HG03066 (cell line): Measurements from ENCODE around the gene SRGAP3.
A peak's percentile ranks its signal among the peaks of the same experiment; 100 is the strongest.

Experiments used
- ATAC-seq: cut with Tn5 transposase; IDR thresholded peaks from one replicate; pipeline ENCODE4 v1.9.1; 2021; ENCODE audit warnings: low read depth; ENCODE audit not compliant: unreplicated experiment

SRGAP3 gene

GRCh38 chr3:9229325-9229724 is 20.1 kb downstream of the SRGAP3 start:
- ATAC-seq: no peak

DNA sequence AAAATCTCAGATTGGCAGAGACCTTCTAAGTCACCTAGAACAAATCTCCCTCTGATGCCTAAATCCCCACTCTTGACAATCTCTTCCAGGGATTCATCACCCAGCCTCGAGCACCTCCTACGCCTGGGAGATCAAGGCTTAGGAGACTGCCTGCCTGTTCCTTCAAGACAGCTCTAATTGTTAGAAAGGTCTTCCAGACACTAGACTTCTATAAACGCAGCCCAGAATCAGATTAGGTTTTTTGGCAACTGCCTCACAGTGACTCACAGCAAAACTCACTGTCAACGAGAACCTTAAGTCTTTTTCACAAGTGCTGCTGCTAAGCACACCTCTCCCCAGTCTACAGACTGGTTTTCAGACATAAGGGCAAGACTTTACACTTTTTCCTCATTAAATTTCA is 23.1 kb downstream of the SRGAP3 start:
- no peak for ATAC-seq

GRCh38 chr3:9225268-9225667 is 24.2 kb downstream of the SRGAP3 start:
- no peak for ATAC-seq

DNA sequence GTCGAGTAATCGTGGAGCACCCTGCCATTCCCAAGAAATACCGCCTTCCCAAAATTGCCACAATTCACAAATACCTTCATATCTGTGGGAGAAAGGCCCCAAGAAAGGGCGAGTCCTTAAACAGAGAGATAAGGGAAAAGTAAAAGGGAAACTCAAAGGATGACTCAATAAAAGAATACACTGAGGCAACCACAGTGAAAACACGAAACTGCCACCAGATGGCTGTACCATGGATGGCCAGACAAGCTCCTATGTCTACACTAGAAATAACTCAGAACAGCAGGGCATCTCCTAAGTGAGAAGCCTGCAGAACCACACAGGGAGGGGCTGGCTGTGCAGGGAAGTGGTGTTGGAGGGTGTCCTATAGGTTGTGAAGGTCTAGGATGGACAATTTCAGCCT is 25.0 kb downstream of the SRGAP3 start:
- peak; percentile 96 for ATAC-seq

GRCh38 chr3:9223672-9224071 is 25.8 kb downstream of the SRGAP3 start:
- ATAC-seq: no peak

GRCh38 chr3:9222956-9223639 is 26.3 kb downstream of the SRGAP3 start:
- ATAC-seq: no peak

DNA sequence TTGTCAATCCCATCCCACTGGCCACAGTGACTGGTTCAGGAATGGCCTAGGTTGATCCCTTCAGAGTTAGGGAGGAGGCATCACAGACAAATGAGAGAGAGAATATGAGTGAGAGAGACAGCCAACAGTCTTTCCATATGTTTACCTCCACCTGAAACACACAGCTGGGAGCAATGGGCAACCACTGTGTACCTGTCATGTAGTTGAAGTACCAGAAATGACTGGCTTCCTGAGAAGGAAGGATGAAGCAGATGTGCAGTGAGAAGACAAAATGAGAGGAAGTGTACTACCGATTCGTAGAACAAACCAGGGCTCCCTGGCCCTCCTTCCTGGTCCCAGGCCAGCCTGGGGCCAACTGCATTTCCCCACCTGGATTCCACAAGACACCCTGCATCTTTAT is 27.4 kb downstream of the SRGAP3 start:
- no peak for ATAC-seq

DNA sequence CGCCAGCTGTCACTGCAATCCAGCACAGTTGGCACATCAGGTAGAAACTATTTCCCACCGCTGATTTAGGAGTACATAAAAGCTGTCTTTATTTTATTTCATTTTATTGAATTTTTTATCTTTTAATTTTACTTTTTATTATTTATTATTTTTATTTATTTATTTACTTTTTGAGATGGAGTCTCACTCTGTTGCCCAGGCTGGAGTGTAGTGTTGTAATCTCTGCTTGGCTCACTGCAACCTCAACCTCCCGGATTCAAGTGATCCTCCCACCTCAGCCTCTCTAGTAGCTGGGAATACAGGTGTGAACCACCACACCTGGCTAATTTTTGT is 31.0 kb downstream of the SRGAP3 start:
- no peak for ATAC-seq

GRCh38 chr3:9217784-9218513 is 31.5 kb downstream of the SRGAP3 start:
- ATAC-seq: no peak

GRCh38 chr3:9216736-9217135 is 32.7 kb downstream of the SRGAP3 start:
- no peak for ATAC-seq

GRCh38 chr3:9214599-9214998 is 34.8 kb downstream of the SRGAP3 start:
- no peak for ATAC-seq

DNA sequence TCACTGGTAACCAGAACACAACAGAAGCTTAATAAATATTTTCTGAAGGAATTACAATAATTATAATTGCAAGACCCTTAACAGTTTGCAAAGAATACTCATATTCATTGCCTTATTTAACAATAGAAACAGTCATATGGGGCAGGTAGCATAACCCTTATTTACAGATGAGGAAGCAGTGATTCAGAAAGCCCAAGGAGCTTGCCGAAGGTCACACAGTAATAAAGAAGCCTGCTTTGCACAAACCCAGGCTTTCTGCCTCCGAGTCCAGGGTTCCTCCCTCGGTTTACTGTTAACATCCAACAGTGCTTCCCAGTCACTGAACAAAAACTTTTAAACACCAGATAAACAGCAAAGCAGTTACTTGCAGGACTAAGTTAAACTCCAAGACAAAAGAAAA is 35.3 kb downstream of the SRGAP3 start:
- no peak for ATAC-seq

GRCh38 chr3:9213019-9213634 is 36.3 kb downstream of the SRGAP3 start:
- ATAC-seq: no peak

DNA sequence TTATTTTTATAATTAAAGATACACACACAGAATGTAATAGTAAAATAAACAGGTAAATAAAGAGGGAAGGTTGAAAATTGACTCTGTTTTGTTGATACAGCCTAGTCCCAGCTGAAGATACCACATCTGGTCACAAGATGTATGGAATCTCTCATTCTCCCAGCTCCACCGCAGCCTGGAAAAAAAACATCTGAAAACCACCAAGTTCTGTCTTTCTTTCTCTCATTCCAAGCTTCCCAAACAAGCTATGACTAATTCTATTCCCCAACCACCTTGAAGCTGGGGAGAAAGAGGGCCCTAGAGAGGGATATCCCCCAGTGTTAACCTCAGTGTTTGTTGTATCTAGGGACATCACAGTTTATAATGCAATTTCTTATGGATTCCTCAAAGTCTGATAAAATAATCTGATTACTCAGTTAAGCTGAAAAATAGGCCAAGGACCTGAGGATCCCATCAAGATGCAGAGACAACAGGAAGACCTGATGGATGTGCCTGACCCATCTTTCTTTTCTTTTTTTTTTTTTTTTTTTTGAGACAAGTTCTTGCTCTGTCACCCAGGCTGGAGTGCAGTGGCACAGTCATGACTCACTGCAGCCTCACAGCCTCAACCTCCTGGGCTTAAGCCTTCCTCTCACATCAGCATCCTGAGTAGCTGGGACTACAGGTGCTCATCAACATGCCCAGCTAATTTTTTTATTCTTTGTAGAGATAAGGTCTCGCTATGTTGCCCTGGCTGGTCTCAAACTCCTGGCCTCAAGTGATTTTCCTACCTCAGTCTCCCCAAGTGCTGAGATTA is 38.1 kb downstream of the SRGAP3 start:
- ATAC-seq: no peak

DNA sequence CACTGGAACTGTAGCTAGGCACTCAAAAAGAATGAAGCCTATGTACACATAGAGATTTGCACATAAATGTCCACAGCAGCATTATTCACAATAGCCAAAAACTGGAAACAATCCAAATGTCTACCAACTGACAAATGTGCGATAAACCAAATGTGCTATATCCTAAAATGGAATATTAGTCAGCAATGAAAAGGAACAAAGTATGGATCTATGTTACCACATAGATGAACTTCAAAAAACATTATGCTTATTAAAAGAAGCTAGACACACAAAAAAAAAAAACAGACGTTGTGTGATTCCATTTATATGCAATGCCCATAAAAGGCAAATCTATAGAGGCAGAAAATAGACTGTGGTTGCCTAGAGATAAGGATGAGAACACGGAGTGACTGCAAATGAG is 39.7 kb downstream of the SRGAP3 start:
- ATAC-seq: no peak

DNA sequence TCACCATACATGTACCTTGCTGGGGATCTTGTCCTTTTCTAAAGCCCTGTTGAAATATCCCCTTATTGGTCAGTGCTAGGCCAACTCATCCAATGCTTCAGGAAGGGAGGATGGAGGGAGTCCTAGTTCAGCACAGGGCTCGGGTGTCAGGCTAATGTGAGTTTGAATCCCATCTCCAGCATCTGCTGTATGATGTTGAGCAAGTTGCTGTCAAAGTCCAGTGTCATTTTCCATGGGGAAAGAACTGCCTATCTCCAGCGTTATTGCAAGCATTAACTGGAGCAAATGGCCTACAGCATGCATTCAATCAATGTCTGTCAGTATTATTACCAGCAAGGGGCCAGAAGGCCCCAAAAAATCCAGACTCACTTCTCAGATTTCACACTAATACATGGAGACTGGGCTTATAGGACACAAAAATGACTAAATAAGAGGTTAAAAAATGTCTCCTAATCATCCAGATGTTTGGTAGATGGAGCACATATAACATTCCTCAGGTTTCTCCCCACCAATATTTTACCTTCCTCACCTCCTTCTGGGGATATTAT is 40.8 kb downstream of the SRGAP3 start:
- no peak for ATAC-seq

- ATAC-seq: no peak
These were observed 42.2 kb downstream of the SRGAP3 start for GRCh38 chr3:9207116-9207763.

DNA sequence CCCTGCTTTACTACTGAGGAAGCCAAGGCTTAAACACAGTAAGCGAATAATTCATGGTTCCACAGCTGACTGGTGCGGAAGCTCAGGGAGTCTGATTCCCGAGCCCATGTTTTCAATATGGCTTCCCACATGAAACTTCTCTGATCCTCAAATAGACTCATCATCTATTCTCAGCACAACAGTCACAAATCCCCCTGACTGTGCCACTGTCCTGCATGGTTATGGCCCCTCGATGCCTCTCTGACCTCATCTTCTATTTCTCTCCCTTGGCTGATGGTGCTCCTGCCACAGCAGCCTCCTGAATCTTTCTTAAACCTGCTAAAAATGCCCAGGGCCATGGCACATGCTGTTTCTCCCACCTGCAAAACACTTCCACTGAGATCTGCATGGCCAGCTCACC is 43.2 kb downstream of the SRGAP3 start:
- ATAC-seq: no peak

DNA sequence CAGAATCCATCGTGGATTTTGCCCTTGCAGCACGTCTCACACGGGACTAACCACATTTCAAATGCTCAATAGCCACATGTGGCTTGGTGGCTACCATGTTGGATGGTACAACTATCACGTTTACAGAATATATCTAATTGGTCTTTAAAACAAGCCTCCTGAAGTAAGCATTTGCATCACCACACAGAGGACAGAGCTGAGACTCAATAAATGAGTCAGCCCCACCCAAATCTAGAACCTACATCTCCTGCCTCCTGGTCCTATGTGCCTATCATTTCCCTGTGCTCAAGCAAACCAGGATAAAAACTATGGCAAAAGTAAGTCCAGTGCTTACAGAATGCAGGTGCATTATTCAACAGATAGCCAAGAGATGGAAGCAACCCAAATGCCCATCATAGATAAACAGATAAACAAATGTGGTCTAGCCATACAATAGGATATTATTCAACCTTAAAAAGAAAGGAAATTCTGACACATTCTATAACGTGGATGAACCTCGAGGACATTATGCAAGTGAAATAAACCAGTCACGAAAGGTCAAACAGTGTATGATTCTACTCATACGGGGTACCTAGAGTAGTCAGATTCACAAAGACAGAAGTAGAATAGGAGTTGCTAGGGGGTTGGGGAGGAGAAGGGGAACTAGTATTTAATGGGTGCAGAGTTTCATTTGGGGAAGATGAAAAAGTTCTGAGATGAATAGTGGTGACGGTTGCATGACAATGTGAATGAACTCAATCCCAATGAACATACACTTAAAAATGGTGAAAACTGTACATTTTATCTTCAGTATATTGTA is 43.9 kb downstream of the SRGAP3 start:
- ATAC-seq: no peak
